Uterus (tissue), 2 donors: ENCODE results near the gene CYLC2.

Experiments
- CTCF ChIP-seq, 4 experiments: fragments of 200-600 bp in 2 of 4; fragments of 450-650 bp in 2 of 4; sonication (generic) in 2 of 4; IDR thresholded peaks; one replicate each; pipeline ENCODE4 v1.5.1; 2016 to 2019; ENCODE audit warnings: antibody characterized with exemption in 4 of 4, mild to moderate bottlenecking in 2 of 4, moderate library complexity in 1 of 4
- POLR2A ChIP-seq, 2 donors: fragments of 450-650 bp; IDR thresholded peaks; one replicate each; pipeline ENCODE4 v1.6.1; 2016; ENCODE audit warnings: antibody characterized with exemption in 2 of 2, mild to moderate bottlenecking in 1 of 2, moderate library complexity in 1 of 2

- TF ChIP-seq CTCF (IDR thresholded peaks at IDR 0.05) (no peak), POLR2A (IDR thresholded peaks at IDR 0.05) (no peak)
Observed at GRCh38 chr9:103025796-103026195, 30.7 kb downstream of the CYLC2 start.
